CD4-positive, alpha-beta T cell treated with Interferon alpha-2 for 1 hour (primary cell): Measurements from ENCODE around the gene APCDD1L.
"Not testable (repeated sequence)": the region's sequence is repeated elsewhere in the genome, so short reads cannot be mapped to it uniquely, and the experiment has no call there.

Experiments used
- DNase-seq, 2 donors: peaks; one replicate each; pipeline ENCODE4 v3.0.0-alpha.2; 2020 to 2022

APCDD1L gene

DNA sequence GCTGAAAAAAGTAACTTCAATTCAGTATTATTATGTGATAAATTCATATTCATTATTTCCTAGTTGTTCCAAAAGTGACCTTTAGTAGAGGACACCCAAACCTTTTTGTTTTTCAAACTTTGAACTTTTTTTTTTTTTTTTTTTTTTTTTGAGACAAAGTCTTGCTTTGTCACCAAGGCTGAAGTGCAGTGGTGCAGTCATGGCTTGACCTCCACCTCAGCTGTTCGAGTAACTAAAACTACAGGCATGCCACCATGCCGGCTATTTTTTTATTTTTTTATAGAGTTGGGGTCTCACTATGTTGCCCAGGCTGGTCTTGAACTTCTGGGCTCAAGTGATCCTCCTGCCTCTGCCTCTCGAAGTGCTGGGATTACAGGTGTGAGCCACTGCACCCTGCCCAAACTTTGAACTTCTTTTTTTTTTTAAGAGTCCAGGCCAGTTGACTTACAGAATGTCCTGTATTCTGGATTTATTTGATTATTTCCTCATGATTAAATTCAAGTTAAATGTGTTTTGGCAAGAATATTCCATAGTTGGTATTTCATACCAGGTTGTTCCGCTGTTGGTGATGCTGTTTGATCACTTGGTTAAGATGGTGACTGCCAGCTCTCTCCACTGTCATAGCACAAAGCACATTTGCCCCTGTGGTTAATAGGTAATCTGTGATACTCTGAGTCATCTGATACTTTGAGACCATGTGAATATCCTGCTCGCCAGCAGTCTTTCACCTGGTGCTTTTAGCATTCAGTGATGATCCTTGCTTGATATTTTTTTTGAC is 78.1 kb downstream of the APCDD1L start:
- no peak for DNase-seq

DNA sequence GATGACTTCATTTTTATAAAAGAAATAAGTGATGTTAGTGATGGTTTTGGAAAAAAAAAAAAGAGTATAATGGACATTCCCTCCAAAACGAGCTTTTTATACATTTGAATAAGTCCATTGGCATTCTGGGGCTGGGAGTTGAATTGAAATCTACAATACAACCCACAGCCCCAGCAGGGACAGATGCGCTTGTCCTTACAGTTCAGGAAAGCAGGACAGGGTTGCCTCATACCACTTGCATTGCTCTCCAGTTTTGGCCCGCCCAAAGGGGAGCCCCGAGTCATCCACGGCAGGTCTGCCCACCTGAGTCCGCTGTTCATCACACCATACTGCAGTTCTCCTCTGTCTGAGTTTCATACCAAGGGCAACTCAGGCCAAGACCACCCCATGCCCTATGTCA is 80.0 kb downstream of the APCDD1L start:
- DNase-seq: no peak

DNA sequence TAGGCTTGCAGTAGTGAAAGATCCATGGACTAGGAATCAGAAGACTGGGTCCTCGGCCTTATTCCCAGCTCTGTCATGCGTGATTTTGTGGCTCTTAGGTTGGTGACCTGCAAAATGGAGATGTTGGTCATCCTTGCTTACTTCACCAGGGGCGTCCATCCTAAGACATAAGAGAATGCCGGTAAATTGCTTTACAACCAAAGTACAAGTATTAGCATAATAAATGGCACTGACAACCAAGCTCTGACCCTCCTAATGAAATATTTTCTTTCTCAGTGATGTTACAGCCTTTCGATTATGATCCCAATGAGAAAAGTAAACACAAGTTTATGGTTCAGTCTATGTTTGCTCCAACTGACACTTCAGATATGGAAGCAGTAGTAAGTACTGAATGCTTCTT is 80.9 kb downstream of the APCDD1L start:
- DNase-seq: no peak

DNA sequence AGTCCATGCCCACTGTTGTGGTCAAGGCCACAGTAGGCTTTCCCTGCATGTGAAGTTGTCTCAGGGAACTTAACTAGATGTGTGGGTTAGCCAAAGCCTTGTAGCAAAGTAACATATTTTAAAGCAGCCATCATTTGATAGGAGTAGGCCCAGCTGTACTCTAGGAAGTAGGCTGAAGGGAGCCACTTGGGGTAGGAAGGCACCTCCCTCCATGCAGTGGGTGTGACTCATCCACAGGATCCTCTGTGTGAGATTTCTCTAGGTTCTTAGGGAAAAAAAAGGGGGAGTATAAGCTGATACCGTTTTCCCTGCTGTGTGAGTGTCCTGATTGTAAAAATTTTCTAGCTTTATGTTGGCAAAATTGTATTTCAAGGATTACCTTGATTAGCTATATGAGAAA is 81.4 kb downstream of the APCDD1L start:
- DNase-seq: no peak

DNA sequence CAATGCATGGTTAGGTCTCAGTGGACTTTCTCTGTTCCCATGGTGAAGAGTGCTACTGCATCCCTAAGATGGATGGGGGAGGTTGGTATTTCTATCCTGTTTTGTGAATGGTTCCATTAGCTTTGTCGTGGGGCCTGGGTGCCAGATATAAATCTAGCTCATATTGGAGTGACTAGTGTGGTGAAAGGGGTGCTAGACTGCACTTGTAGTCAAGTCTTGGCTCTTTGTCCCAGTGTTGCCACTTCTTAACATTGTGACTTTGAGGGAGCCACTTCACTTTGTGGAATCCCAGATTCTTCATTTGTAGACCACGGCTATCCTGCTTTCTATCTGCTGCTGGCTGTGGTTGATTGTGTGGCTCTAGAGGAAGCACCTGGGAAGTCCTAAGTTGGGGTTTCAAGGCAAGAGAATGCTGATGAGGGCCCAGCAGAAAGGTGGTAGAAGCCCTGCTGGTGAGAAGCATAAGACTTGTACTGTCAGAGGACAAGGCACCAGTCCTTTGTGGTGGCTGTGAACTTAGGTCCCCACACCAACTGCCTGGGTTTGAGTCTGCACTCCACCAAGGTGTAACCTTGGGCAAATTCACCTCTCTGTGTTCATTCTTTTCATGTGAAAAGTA is 82.1 kb downstream of the APCDD1L start:
- no peak for DNase-seq

DNA sequence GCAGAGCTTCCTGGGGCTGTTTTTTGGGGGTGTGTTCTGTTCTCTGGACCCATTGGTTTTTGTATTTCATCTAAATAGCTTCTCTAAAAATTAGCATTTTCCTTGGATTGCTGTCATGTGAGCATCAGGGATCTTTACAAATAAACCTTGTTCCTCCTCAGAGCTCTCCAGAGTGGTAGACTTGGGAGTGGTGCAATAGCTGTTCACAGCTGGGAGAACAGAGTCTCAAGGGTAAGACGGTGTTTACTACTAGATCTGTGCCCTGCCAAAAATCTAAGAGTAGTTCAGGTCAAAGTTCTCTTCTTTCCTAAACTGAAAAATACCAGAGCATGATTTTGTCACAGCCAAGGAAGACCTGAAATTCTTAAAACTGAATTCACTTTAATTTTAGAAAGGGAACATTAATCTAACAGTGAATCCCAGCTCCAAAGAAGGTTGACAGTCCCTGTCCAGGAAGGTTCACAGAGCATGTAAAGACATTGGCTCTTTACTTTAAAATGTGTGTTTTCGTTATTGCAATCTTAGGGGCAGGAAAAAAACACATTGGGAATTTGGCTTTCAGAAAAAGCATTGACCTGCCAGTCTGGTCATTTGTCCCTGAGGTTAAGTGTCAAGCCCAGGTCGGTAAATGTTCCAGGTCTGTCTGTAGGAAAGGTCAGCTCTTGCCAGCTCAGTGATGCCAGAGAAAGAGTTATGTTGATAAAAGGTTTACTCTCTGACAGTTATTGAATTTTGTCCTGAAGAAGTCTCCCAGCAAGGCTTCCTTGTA is 82.8 kb downstream of the APCDD1L start:
- no peak for DNase-seq

DNA sequence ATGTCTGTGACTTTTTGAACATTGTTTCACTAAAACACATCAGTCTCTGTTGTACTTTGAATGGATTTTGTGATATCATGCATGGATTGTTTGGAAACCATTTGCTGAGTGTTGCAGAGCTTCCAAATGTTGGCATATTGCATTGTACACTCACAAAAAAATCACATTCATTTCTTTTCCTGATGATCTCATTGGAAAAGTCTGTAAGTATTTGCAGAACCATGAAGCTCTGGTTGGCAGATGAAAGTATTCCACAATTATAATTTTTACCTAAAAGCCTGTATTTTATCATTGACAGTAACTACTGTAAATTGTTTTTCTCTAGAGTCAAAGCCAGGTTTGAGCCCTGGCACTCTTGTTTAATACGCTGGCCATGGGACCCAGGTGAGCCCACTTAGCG is 84.1 kb downstream of the APCDD1L start:
- no peak for DNase-seq

DNA sequence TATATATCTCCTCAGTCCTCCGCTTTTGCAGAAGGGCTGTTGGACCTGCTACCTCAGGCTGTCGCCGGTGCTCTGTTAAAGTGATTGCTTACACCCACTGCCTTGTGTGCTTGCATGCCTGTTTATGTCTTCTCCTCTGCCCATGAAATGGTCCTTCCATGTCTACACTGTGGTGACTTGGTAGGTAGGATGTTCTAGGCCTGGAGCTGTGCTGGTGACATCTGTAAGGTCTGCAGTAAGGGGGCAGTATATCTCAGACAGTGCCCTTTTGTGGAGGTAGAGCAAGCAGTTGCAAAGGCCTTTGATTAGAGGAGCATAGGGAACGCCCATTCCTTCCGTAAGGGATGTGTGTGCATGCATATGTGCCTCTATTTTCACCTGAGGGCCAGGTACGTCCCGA is 85.9 kb downstream of the APCDD1L start:
- no peak for DNase-seq

DNA sequence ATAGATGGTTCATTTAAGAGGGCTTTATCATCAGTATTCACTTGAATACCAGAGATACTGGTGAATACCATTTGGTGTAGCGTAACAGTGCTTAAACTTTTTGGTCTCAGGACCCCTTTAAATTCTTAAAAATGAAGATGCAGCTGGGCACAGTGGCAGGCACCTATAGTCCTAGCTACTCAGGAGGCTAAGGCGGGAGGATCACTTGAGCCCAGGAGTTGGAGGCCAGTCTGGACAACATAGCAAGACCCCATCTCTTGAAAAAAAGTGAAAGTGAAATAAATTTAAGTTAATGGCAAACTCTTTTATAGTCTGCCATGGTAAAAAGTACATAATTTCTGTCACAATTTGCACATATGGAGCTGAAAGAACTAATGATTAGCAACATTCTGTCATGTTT is 86.8 kb downstream of the APCDD1L start:
- no peak for DNase-seq

DNA sequence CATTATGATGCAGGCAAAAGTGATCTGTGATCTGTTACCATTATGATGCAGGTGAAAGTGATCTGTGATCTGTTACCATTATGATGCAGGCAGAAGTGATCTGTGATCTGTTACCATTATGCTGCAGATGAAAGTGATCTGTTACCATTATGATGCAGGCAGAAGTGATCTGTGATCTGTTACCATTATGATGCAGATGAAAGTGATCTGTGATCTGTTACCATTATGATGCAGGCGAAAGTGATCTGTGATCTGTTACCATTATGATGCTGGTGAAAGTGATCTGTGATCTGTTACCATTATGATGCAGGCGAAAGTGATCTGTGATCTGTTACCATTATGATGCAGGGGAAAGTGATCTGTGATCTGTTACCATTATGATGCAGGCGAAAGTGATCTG is 87.6 kb downstream of the APCDD1L start:
- DNase-seq: not testable (repeated sequence)

DNA sequence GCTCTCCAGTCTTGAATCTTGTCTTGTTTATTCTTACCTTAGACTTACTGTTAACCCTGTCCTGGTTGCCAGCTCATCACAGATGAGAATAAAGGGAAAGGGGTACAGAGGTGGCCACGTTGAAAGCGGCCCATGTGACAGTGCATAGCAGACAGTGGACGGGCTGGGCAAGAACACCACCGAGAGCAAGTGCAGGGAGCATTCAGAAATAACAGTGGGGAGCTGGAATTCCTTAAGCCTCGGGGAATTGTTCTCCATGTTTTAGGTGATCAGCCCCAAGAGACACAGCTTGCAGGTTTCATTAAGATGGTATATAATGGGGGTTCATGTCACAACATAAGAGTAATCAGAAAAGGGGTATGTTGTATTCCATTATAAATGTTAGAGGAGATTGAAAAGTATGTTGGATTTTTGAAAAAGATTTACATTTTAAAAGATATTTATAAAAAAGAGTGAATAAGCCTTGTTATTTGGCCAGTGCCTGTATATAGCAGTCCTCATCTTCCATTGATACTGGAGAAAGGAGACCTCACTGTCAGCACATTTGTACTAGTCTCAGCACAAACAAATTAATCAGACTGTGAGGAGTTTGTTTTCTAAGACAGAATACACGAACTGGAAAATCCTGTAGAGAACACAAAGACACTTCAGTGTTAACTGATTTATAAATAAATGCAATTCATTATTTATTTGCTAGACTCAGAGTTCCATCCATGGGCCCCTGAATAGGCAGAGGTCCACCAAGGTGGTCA is 90.8 kb downstream of the APCDD1L start:
- DNase-seq: no peak

DNA sequence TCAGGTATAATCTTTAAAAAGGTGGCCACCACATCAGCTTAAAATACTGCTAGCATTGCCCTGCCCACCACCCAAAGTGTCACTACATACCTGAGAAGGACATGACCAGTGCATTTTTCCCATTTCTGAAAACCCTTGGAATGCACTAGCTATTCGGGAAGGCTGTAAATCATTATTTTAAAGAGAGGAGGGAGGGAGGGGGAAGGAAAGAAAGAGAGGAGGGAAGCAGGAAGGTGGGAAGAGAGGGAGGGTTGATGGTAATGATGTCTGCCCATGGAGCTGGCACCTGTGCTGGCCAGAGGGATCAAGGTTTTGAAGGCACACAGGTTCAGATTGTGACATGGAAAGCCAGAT is 93.7 kb downstream of the APCDD1L start:
- DNase-seq: no peak

DNA sequence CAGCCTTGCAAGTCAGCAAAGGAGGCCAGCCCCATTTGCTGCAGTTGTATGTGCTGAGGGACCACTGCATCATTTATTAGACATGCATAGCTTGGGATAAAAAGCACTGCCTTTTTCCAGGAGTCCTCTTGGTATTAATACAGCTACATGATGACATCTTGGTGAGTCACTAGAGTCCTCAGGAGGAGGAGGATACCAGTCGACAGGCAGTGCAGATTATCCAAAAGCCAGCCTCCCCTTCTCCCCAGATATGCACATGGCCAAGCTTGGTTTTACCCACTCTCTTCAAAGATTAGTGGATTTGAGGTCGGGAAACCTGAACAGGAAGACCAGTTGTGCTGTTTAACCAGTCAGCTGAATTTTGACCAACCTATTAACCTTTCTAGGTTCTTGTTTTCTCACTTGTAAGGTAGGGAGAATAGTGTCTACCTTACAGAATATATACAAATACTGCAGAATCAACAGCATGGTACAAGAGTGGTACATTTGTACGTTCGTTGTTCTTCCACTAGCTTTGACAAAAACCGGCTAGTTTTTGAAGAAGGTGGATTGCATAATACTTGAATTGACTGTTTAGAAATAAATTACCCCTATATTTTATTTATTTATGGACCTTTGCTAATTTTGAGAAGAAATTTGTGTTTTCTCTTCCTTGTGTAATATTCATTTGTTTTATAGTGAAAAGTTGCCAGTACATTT is 94.3 kb downstream of the APCDD1L start:
- DNase-seq: no peak

DNA sequence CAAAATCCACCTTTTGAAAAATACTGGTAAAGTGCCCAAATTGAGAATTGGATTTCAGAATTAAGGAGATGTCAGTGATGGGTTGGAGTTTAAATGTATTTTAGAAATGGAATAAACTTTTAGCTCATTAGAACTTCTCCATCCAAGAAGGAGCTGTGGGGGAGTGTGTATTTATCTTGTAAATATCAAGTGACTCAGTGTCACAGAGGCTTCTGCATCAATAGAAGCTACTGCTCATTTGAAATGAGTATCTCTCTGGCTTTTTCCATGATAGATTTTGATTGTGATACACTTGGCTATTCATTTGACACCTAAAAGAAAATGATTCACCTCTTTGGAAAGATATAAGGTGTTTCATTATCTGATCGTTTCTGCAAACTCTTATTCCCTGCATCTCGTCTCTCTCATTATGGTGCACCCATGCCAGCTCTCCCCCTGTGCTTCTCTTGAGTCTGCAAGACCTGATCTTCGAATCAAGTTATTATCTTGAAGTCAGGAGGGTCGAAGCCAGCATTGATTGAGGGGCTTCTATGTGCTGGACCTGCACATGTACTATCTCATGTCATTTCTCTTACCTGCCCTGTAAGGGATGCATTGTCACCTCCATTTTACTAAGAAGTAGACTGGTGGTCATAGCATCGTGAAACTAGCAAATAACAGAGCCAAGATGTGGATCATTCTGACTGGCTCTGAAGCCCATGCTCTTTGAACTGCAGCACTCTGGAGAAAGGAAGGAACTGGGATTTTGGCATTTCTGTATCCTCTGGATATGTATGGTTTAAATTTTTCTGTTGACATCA is 96.0 kb downstream of the APCDD1L start:
- no peak for DNase-seq

DNA sequence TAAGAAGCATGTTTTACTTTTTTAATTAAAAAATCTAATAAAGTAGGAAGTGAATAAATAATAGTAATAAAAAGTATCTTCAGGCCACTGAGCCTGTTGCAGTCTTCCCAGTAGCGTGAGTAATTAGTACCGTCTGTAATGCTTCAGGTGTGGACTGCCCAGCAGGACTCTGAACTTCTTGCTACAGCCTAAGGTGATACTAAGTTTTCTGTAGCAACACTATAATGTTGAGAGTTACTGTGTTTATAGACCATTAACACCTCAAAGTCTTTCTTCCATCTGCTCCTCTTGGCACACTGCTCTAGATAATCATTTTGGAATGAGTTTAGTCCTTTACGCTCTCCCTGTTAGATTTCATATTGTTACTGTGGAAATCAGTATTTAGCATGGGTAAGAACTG is 97.8 kb downstream of the APCDD1L start:
- no peak for DNase-seq

DNA sequence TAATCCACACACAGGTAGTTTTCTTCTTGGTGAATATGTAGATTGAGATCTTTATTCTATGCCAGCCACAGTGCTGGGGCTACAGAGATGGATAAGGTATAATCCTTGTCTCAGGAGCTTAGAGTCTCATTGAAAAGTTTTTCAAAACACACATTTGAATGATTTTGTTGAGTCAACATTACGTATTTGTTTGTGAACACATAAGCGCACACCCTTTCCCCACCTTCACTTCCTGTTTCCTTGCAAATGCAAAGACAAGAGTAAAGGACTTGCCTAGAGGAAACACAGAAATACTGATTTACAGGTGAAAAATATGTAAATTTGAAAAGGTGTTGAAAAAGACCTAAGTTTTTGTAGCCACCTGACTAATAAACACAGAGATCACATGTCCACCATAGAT is 98.4 kb downstream of the APCDD1L start:
- peak; percentile 10 to 58 for DNase-seq

DNA sequence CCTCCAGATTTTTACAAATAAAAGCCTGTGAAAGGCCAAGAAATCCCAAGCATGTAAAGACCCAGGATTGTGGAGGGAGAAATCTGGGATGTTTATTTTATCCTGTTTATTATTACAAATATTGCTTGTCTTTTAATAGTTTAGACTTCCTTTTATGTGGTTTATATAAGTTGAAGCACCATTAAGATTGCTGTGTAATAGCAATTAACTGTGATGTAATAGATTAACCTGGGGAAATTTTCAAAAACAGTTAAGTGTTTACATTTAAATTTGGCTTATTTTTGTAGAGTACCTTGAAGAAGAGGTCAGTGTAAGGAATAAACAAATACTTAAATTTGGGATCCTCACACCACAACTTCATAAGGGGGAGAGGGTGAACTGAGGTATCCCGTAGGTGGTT is 99.1 kb downstream of the APCDD1L start:
- no peak for DNase-seq

DNA sequence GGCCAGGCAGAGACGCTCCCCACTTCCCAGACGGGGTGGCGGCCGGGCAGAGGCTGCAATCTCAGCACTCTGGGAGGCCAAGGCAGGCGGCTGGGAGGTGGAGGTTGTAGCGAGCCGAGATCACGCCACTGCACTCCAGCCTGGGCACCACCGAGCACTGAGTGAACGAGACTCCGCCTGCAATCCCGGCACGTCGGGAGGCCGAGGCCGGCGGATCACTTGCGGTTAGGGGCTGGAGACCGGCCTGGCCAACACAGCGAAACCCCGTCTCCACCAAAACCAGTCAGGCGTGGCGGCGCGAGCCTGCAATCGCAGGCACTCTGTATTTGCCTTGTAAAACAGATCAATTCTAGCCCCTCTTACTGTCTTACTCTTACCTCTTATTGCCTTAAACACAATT is 100.4 kb downstream of the APCDD1L start:
- not testable (repeated sequence) for DNase-seq

DNA sequence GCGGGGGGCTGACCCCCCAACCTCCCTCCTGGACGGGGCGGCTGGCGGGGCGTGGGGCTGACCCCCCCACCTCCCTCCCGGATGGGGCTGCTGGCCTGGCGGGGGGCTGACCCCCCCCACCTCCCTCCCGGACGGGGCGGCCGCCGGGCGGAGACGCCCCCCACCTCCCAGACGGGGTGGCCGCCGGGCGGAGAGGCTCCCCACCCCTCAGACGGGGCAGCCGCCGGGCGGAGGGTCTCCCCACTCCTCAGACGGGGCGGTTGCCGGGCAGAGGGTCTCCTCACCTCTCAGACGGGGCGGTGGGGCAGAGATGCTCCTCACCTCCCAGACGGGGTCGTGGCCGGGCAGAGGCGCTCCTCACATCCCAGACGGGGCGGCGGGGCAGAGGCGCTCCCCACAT is 101.0 kb downstream of the APCDD1L start:
- not testable (repeated sequence) for DNase-seq
